ENCODE measurements around the gene NDRG3.

DNA sequence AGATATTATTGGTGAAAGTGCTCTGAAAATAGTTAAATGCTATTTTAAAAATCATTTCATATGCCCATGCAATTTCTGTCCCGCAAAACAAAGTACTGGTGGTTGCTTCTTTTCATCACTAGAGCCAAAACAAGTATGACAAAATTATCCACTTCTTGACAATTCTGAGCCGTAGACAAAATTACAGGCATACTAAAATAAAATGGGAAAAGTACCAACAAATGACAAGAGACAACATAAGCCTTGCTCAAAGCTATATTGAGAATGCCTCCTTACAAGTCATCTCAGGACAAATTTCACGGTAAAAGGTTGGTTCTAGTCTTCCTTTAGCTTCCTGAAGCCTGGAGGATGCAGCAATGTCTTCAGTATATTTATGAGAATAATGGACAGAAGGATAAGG, 28.9 kb downstream of the NDRG3 start:
- TF ChIP-seq TBP (IDR thresholded peaks at IDR 0.05; ENCODE audit: low read depth, low read length), result no peak
- TF ChIP-seq, protein P1, sequence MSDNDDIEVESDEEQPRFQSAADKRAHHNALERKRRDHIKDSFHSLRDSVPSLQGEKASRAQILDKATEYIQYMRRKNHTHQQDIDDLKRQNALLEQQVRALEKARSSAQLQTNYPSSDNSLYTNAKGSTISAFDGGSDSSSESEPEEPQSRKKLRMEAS (IDR thresholded peaks at IDR 0.05), result no peak

Measured in H1 (cell line).